GM21381 (cell line): ENCODE measurements around the gene IDH1.
"Not testable (repeated sequence)": the region's sequence is repeated elsewhere in the genome, so short reads cannot be mapped to it uniquely, and the experiment has no call there.

Experiments
- ATAC-seq: cut with Tn5 transposase; IDR thresholded peaks from one replicate; pipeline ENCODE4 v1.9.1; 2021; ENCODE audit warnings: mild to moderate bottlenecking, moderate library complexity; ENCODE audit not compliant: unreplicated experiment

IDH1 gene

DNA sequence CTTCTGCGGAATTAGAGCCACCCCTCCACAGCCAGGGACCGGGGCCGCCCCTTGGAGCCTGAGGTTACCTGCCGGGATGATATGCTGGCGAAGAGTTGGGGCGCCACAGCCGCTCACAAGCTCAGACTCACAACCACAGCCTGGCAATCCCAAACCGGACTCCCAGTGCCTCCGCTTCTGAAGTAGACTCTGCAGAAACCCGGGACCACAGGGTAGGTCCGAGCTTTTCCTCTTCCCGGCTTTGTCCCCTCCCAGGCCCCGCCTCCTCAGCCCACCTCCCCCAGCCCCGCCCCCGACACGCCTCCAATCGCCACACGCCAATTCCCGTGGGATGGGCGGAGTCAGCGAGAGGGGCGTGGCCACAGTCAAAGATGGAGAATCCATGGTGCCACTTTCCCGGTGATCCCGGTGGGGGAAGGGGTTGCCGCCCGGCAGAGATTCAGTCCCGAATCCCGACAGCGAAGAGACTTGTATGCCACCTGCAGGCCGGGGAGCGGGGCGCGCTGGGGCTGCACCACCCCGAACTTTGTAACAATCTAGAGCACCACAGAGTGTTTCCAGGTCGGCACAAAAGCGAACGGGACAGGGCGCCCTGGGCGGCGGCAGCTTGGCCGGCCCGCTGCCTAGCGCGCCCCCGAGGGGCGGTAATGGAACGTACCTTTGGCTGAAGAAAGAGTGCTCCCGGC, at the start of gene IDH1:
IDH1 (minus strand) TSS at position 201 of the 686 bp plus-strand sequence. CDS start 3,520 bp downstream, outside the sequence.
- peak; percentile 76 for ATAC-seq

DNA sequence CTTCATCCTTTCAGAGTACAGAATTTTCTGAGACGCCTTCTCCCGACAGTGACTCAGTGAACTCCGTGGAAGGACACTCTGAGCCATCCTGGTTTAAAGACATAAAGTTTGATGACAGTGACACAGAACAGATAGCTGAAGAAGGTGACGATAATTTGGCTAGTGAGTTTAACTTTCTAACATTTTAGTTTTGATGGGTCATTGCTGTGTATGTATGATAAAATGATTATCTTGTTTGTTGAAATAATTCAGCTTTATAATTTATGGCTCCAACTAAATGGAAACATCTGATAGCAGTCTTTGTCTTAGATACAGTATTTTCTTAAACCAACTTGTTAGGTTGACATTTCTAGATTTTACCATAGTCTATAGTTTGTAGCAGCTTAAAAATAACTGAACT, 49.3 kb upstream of the IDH1 start:
- ATAC-seq: no peak

DNA sequence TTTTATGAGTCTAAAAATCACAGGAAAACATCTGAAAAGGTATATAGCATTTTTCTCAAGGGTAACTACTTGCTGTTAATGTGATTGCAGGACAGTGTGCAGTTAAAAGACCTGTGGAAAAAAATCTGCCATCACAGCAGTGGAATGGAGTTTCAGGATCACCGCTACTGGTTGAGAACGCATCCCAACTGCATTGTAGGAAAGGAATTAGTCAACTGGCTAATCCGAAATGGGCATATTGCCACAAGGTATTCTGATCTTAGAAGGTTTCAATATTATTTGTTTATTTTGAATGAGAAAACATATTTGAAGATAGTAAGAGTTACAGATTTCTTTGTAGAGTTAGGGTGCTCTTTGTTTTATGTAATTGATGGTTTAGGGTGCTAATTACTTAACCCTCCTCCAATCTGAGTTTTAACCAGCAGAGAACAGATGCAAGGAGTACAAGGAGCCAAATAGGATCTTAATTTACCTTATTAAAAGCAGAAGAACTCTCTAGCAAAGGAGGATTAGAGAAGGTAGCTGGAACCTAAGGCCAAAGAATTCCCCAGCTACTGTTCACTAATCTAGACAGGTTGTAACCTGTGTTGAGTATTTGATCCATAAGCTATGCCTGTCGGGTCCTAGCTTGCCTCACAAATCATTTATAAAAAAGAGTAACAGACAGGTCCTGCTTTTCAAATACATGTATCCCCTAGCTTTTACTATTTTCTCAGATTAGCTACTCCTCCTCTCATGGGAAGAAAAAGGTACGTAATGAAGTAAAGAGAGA, 46.2 kb upstream of the IDH1 start:
- no peak for ATAC-seq

DNA sequence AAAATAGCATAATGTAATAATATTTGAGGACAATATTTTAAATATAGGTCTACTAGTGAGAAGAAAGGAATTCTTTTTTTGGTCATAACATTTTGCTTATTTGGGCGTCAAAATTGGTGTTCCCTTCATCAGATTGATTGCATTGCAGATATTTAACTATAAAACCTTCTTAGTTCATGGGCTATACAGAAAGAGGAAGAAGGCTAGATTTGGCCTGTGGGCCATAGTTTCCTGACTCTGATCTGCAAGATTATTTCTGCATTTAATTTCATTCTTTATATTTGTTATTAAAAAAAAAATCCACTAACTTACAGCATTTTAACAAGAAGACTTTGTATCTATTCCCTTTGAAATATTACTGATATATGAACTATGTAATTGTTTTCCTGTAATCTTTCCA, 43.1 kb upstream of the IDH1 start:
- no peak for ATAC-seq

DNA sequence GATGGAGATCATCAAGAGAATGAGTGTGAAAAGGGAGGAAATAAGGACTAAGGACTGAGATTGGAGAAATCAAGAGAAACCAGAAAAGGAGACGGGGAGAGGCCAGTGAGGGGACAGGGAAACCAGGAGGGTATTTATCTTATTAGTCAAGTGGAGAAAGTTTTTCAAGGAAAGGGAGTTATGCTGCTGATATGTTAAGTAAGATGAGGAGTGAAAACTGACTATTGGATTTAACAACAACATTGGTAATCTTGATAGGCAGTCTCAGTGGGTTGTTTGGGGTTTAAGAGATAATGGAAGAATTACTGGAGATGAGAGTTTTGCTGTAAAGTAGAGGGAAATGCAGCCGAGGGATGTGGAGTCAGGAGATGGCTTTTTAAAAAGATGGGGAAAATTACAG, 41.7 kb upstream of the IDH1 start:
- ATAC-seq: no peak

DNA sequence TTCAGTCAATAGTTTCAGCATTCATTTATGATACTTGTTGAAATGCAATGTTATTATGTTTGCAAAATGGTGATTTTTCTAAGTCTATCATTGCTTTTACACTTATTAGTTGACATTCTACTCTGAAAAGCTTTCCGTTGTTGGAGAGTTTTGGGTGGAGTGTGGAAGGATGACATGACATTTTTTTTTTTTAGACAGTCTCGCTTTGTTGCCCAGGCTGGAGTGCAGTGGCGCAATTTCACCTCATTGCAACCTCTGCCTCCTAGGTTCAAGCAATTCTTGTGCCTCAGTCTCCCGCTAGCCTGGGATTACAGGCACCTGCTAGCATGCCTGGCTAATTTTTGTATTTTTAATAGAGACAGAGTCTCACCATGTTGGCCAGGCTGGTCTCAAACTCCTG, 41.0 kb upstream of the IDH1 start:
- no peak for ATAC-seq

DNA sequence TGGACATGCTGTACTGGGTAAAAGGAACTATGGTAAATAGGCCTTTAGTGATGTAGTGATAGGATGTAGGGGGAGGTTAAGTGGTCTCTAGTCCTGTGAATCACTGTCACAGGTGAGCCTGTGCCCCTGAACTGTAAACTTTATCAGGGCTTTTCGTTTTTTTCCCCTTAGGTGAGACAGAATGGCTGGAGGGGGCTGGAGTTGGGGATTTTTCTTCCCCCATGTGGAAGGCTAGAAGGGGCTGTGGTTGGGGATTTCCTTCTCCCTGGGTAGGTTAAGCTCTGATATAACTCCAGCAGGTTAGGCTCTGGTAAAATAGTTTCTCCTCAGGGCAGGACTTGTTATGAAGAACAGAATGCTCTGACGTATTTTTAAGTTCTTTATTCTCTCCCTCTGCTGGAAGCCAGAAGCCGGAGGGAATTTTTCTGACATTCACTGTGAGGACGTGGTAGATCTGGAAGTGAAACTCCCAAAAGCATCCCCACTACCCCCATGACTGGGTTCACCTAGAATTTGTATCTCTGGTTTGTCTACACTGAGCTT, 39.7 kb upstream of the IDH1 start:
- ATAC-seq: peak; percentile 43

DNA sequence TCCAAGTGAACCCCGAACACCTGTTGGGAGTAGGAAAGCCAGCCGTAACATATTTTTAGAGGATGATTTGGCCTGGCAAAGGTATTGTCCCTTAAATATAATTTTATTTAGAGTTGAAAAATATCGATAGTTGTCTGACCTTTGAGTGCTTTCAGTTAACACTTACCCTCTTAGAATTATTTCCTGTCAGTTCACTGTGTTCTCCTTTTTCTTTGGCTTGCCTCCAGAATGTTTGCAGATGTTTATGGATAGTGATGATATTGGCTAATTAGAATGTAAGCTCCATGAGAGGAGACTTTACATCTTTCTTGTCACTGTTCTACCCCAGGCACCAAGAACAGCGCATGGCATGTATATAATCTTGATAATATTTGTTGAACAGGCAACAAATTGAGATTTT, 31.0 kb upstream of the IDH1 start:
- ATAC-seq: no peak

DNA sequence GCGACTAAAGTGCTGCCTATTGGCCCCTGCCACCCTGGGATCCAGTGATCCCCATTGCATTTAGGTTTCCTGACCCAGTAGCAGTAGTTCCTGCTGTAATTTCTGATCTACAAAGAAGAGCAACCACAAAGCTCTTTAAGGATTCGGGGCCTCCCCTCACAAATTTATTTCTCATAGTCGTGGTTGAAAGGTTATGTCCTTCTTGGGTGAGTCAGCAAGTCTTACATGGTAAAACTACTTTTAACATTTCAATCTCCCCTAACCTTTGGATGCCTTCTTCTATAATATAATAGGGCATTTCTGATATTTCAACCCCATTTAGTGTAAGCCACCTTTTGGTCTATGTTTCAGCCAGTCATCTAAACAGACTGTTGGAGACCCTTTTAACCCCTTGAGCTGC, 26.1 kb upstream of the IDH1 start:
- ATAC-seq: peak; percentile 59

DNA sequence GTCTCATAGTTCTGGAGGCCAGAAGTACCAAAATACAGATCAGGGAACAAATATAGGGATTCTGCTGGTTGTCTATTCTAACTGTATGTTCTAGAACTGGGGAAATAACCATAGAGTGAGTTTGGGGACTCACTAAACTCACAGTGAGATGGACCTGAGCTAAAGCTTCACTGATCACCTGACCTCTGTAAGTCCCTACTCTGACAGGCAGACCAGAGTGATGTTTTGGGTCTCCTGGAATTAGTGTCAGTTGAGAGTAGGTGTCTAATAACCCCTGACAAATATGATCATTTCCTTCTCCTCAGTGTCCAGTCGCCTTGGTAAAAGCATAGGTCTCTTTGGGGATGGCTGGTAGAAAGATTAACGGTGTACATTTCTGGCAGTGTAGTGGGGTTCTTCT, 25.4 kb upstream of the IDH1 start:
- no peak for ATAC-seq

DNA sequence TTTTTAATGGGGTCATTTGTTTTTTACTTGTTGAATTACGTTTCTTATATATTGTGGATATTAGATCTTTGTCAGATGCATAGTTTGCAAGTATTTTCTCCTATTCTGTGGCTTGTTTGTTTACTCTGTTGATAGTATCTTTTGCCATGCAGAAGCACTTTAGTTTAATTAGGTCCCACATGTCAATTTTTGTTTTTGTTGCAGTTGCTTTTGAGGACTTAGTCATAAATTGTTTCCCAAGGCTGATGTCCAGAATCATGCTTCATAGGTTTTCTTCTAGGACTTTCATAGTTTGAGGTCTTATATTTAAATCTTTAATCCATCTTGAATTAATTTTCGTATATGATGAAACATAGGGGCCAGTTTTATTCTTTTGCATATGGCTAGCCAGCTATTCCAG, 24.4 kb upstream of the IDH1 start:
- no peak for ATAC-seq

DNA sequence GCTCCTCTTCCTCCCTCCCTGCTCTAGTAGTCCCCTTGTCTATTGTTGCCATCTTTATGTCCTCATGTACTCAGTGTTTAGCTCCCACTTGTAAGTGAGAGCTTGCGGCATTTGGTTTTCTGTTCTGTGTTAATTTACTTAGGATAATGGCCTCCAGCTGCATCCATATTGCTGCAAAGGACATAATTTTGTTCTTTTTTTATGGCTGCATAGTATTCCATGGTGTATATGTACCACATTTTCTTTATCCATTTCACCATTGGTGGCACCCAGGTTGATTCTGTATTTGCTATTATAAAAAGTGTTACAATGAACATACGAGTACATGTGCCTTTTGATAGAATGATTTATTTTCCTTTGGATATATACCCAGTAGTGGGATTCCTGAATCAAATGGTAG, 23.7 kb upstream of the IDH1 start:
- no peak for ATAC-seq

DNA sequence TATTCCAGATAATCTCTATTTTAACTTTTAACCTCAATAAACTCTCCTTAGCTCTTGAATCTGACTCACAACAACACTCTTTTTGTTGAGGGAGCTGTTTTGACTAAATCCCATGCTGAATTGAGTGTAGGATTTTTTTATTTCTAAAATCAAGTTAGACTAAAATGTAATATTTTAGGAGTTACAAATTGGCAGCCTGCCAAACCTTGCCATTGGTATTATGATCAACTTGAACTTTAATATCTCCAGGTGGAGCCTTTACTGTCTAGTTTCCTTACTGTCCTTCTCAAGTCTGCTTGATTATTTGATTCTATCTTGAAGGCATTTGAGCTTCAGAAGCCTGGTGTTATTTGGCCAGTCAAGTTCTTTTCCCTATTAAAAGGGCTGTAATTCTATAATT, 19.9 kb upstream of the IDH1 start:
- ATAC-seq: no peak

DNA sequence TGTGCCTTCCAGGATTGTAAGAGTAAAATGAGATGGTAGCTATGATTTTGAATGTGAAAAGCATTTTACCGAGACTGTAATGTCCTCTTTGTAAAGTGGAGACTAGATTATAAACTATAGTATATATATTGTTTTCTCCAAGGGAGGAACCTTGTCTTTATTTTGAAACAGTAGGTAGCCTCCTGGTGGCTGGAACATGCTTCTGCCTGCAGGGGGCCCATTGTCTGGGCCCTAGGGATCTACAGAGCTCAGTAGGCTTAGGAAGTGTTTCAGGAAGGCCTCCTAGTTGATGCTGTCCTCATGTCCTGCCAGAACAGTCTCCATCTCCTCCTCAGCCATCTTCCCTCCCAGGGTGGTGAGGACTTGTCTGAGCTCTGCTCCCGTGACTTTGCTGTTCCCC, 14.2 kb upstream of the IDH1 start:
- no peak for ATAC-seq

DNA sequence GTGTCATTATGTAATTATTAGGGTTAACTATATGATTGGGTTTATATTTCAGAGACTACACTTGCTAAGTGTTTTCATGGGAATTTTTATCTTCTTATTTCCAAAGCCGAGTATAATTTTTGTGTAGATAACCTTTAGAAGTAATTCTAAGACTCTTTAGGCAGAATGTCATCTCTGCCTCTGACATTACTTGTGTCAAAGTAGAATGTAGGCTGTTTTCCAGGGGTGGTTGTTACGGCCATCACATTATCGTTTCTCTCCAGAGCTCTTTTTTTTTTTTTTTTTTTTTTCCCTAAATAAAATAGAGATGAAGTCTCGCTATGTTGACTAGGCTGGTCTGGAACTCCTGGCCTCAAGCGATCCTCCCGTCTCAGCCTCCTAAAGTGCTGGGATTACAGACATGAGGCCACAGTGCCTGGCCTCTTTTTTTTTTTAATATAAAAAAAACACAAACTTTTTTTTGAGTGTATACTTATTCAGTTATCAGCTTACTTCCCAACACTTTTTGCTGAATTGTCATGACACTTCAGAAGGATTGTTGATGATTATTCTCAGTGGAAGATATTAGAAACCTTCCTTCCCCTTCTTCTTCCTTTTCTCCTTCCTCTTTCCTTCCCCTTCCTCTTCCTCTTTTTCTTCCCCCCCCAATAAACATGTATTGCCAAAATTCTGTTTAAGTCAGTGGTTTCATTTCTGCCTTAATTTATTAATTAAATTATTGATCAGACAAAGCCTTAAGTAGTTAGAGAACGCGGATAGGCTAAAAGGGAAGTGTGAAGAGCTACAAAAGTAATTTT, 13.5 kb upstream of the IDH1 start:
- ATAC-seq: no peak

DNA sequence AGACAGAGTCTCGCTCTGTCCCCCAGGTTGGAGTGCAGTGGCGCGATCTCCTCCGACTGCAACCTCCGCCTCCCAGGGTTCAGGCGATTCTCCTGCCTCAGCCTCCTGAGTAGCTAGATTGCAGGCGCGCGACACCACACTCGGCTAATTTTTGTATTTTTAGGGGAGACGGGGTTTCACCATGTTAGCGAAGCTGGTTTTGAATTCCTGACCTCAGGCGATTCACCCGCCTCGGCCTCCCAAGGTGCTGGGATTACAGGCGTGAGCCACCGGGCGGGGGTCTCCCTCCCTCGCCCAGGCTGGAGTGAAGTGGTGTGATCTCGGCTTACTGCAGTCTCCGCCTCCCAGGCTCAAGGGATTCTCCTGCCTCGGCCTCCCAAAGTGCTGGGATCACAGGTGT, 12.7 kb upstream of the IDH1 start:
- not testable (repeated sequence) for ATAC-seq

DNA sequence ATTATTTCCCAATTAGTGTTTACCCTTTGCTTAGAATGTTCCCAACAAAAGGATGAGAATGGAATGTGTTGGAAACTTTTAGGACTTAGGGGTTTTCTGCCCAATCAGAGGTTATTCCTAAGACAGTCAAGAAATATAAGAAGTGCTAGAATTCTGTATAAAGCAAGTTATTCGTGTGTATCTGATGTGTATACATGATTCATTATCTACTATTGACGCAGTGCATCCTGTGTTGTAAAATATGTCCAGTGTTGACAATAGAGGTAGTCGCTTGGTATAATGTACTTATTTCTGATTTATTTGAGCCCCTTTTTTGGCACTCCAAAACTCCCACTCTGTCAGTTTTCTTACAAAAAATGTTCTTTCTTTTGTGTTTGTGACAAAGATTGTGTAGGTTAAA, 12.1 kb upstream of the IDH1 start:
- ATAC-seq: no peak

DNA sequence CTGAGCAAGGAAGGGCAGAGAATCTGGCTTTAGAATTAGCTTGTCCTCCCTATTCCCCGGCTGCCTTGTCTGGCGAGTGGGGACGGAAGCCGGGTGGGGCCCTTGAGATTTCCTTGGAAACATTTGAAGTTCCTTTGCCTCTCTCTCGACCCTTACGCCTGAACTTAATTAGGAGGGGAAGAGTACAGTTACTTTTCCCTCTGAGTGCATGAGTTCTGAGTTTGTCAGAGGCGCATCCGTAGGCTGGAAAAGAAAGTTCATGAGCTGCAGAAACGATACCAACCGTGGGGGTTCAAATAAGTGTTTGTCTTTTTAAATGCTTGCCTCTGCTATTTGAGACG, 11.7 kb upstream of the IDH1 start:
- peak; percentile 5 for ATAC-seq

DNA sequence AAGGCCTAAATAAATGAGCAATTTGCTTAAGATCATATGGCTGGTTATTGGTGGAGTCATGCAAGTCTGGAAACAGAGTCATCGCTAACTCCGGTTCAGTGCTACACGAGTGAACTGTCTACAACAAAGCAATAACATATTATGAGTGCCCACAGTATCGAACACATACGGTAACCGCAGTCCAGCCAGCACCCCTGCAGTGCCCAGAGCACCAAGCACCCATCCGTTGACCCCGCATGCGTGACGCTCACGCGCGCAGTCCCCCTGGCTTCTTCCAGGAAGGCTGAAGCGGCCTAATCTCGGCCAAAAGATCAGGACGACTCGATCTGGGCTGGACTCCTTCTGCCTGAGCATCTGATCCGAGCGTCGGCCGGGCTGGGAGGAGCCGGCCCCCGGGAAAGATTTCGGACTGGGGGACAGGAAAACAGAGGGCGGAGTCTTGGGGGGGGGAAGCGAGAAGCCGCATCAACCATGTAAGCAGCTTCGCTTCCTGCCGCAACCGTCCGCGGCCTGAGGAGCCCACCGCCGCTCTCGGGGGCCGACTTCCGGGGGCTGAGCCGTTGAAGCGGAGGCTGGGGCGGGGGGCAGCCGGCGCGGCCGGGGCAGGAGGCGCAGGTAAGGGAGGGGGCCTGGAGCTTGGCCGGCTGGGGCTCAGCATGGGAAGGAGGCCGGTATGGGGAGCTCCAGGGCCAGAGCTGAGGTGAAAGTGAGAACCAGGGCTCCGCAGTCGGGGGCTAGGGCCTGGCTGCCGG, 11.1 kb upstream of the IDH1 start, which contains the start of gene PIKFYVE:
PIKFYVE (plus strand) TSS at position 455 of the 752 bp plus-strand sequence. CDS start 5,265 bp downstream, outside the sequence.
- peak; percentile 77 for ATAC-seq

DNA sequence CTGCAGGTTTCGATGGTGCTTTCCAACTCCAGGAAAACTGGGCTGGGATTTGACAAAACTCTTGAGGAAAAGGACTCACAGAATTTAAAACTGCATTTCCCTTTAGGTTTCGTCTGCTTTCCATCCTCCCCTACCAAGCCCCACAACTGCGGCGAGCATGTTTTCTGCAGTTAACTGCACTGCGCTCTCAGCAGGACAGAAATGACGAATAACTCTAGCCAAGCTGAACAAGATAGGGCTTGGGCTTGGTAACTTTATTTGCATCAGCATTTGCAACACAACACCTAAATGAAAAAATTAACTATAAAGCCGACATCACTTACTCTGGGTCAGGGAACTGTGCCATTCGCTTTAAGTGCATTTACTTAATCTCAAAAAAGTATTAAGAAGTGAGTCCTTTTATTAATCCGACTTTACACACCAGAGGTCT, 10.5 kb upstream of the IDH1 start:
- ATAC-seq: peak; percentile 38
